ENCODE results near the gene FSD2.
"Not testable (repeated sequence)": the region's sequence is repeated elsewhere in the genome, so short reads cannot be mapped to it uniquely, and the experiment has no call there.

Gene FSD2

DNA sequence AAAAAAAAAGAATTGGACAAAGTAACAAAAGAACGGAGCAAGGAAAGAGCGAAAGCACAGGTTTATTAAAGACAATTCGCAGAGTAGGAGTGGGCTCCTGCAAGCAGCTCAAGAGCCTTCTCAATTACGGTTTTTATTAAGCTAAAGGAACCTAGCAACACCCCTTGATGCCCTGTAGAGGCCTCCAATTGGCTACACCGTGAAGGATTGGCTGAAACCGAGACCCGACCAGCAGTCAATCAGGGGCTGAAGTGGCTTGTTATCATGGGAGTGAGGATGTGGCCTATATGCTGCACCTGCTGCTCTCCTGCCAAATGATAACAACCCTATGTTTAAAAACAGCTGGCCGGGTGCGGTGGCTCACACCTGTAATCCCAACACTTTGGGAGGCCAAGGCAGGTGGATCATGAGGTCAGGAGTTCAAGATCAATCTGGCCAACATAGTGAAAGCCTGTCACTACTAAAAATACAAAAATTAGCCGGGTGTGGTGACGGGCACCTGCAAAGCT, 75.8 kb downstream of the FSD2 start:
- DNase-seq, result no peak

- DNase-seq, result no peak
Observed at GRCh38 chr15:82726816-82727215, 79.1 kb downstream of the FSD2 start.

DNA sequence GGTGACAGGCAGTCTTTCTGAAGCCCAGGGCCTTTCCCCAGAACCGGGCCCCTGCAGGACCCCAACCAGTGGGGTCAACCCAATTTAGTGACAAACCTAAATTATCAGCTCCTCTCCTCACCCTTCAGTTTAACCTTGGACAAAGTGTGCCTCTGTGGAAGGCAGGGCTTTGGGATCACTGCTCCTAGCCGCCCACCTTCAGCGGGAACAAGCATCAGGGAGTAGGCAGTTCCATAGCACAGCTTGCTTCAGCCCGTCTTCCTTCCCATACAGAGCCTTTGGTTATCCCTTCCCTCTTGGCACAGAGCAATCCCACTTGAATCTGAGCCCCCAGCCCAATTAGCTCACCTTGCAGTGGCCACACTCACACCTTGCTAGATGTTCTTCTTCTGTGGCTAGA, 90.9 kb downstream of the FSD2 start:
- DNase-seq, result no peak

- DNase-seq, result no peak
Observed at GRCh38 chr15:82714016-82714415, 91.9 kb downstream of the FSD2 start.

GRCh38 chr15:82712036-82712435, 93.8 kb downstream of the FSD2 start:
- no peak for DNase-seq

- DNase-seq, result no peak
Observed at GRCh38 chr15:82710926-82711490, 94.9 kb downstream of the FSD2 start.

GRCh38 chr15:82710208-82710555, 95.7 kb downstream of the FSD2 start:
- no peak for DNase-seq

DNA sequence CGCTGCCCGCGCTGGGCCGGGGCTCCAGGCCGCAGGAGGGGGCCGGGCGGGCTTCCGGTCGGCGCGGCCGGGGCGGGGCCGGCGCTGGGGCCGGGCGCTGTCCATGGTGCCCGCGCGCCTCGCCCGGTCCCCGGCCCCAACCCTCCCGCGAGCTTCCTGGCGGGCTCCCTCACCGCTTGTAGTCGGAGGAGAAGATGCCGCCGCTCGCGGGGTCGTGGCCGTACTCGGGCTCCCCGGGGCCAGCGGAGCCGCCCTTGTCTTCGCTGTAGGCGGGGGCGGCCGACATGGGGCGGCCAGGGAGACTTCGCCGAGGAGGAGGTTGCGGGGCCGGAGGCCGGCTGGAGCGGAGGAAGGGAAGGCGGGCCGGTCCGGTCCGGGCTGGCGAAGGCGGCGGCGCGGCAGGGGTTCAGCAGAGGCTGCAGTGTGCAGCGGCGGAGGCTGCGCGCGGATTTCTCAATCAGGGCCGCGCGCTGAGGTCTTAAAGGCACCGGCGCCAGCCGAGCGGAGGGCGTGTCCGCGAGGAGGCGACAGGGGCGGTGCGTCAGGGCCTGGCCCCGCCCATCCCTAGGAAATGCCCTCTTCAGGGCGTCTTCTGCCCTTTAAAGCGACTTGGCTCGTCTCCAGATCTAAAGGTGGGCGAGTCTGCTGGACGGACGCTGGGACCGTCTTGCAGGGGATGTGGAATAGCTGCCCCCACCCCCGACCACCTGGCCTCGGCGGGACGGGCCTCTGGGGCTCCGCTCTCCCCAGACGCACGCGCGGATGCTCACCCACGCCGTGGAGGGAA, 96.3 kb downstream of the FSD2 start, which contains the start of gene AP3B2:
Gene AP3B2, minus strand, starts transcription at position 455 of the 787 bp plus-strand sequence. Its CDS starts 169 bp downstream, at position 286.
- peak; percentile 76 for DNase-seq

- no peak for DNase-seq
Observed at GRCh38 chr15:82709081-82709420, 96.8 kb downstream of the FSD2 start.

GRCh38 chr15:82705856-82706255, 100.0 kb downstream of the FSD2 start:
- DNase-seq, result not testable (repeated sequence)

All from NCI-H1105 (cell line).